Pons (tissue), 1 donor: Measurements from ENCODE around the gene MATN1.

Source experiments
- DNase-seq: peaks from one replicate; pipeline ENCODE4 v3.0.0-alpha.2; 2016; ENCODE audit warnings: low spot score

Gene MATN1

GRCh38 chr1:30757352-30758120 lies 34.2 kb upstream of the MATN1 start, which contains the start of gene LAPTM5:
Gene LAPTM5 (minus strand): TSS chr1:30757774. CDS start chr1:30757745, 29 bp downstream.
- DNase-seq, result no peak

GRCh38 chr1:30756545-30757351 lies 33.4 kb upstream of the MATN1 start:
- peak; percentile 82 for DNase-seq

- DNase-seq, result no peak
Measured at GRCh38 chr1:30756206-30756544, 32.8 kb upstream of the MATN1 start.

- DNase-seq, result no peak
Measured at GRCh38 chr1:30755746-30756145, 32.4 kb upstream of the MATN1 start.

GRCh38 chr1:30755334-30755733 lies 31.9 kb upstream of the MATN1 start:
- DNase-seq, result no peak

- no peak for DNase-seq
Measured at GRCh38 chr1:30754684-30755171, 31.3 kb upstream of the MATN1 start.

GRCh38 chr1:30753660-30754123 lies 30.3 kb upstream of the MATN1 start:
- DNase-seq, result no peak

GRCh38 chr1:30753118-30753517 lies 29.7 kb upstream of the MATN1 start:
- DNase-seq, result no peak

- no peak for DNase-seq
Measured at GRCh38 chr1:30752651-30752908, 29.2 kb upstream of the MATN1 start.

- no peak for DNase-seq
Measured at GRCh38 chr1:30751830-30752650, 28.7 kb upstream of the MATN1 start.

- DNase-seq, result no peak
Measured at GRCh38 chr1:30750731-30751291, 27.4 kb upstream of the MATN1 start.

GRCh38 chr1:30749691-30750583 lies 26.6 kb upstream of the MATN1 start:
- DNase-seq, result no peak

- peak; percentile 95 for DNase-seq
Measured at GRCh38 chr1:30748699-30749401, 25.5 kb upstream of the MATN1 start.

GRCh38 chr1:30748098-30748698 lies 24.8 kb upstream of the MATN1 start:
- peak; percentile 90 for DNase-seq

- DNase-seq, result peak; percentile 64
Measured at GRCh38 chr1:30747033-30748008, 23.9 kb upstream of the MATN1 start.

GRCh38 chr1:30746212-30747032 lies 23.0 kb upstream of the MATN1 start:
- DNase-seq, result no peak

GRCh38 chr1:30745834-30746208 lies 22.4 kb upstream of the MATN1 start:
- no peak for DNase-seq
